ENCODE results near the gene OSBPL6.

The OSBPL6 gene

DNA sequence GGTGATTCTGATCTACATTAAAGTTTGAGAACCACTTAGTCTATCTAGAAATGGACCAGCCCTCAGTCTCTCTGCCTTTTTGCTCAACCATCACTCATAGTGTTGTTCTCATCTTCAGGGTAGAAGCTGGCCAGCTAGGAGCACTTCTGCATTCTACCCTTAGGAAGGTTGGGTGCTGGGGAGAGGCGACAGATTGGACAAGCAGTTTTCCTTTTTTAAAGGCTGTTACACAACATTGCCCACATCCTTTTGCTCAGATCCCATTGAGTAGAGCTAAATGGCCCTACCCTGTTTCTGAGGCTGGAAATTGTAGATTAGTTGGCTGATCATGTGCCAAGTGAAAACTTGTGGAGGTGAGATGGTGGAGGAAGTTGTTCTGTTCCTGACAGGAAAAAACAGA is 35.6 kb downstream of the OSBPL6 start:
- Histone ChIP-seq H3K9ac (ENCODE audit: low read depth, low read length, poor library complexity, severe bottlenecking) (no peak overlapping the region), H3K79me2 (ENCODE audit: insufficient read depth, low read length) (no peaks in the 10 kb centered on the region)

DNA sequence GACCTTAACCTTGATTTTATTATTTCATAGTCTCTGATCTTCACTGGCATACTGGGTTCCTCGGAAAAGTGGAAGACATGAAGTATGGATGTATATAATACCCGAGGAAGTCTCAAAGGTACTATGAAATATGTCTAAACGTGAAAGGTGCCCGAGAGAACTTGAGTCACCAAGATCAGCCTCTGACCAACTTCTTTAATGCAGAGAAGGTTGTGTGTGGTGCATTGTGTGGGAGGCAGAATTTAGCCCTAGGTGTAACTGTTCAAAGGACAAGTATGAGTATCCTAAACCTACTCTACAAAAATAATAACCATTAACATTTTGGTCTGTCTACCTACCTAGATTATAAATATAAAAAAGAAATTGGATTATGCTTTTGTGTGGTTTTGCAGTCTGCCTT is 36.1 kb downstream of the OSBPL6 start:
- H3K9ac ChIP-seq (ENCODE audit: low read depth, low read length, poor library complexity, severe bottlenecking), result no peak overlapping the region
- H3K9me3 ChIP-seq (ENCODE audit: insufficient read depth, low read depth, low read length), result no peaks in the 10 kb centered on the region
- H3K36me3 ChIP-seq (ENCODE audit: insufficient read depth, low read length), result no peaks in the 10 kb centered on the region
- no peak for TF ChIP-seq EZH2phosphoT487 (IDR thresholded peaks at IDR 0.05; ENCODE audit: borderline replicate concordance)
- TF ChIP-seq, protein P1, sequence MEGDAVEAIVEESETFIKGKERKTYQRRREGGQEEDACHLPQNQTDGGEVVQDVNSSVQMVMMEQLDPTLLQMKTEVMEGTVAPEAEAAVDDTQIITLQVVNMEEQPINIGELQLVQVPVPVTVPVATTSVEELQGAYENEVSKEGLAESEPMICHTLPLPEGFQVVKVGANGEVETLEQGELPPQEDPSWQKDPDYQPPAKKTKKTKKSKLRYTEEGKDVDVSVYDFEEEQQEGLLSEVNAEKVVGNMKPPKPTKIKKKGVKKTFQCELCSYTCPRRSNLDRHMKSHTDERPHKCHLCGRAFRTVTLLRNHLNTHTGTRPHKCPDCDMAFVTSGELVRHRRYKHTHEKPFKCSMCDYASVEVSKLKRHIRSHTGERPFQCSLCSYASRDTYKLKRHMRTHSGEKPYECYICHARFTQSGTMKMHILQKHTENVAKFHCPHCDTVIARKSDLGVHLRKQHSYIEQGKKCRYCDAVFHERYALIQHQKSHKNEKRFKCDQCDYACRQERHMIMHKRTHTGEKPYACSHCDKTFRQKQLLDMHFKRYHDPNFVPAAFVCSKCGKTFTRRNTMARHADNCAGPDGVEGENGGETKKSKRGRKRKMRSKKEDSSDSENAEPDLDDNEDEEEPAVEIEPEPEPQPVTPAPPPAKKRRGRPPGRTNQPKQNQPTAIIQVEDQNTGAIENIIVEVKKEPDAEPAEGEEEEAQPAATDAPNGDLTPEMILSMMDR (conservative IDR thresholded peaks at IDR 0.05; ENCODE audit: low read length), result no peak
- no peaks in the 10 kb centered on the region for H3K9me2 ChIP-seq (replicated peaks; ENCODE audit: low read depth, low read length)
- H3K4me1 ChIP-seq (ENCODE audit: insufficient read depth, low read length, poor library complexity, severe bottlenecking), result no peaks in the 10 kb centered on the region
- H2AFZ ChIP-seq (ENCODE audit: low read length), result no peak overlapping the region
- H4K20me1 ChIP-seq (ENCODE audit: insufficient read depth, low read length, poor library complexity, severe bottlenecking), result no peaks in the 10 kb centered on the region
- H3K4me2 ChIP-seq (ENCODE audit: low read depth, low read length, poor library complexity, severe bottlenecking), result no peak overlapping the region
- no peaks in the 10 kb centered on the region for H3K79me2 ChIP-seq (ENCODE audit: insufficient read depth, low read length)
- H3K4me3 ChIP-seq (ENCODE audit: low read length, poor library complexity, severe bottlenecking), result no peak overlapping the region
- H3K27me3 ChIP-seq (ENCODE audit: insufficient read depth, low read length, poor library complexity, severe bottlenecking), result no peaks in the 10 kb centered on the region
- H3F3A ChIP-seq (ENCODE audit: low read depth), result no peaks in the 10 kb centered on the region

More for the DNA sequence above, 35.6 kb downstream of the OSBPL6 start:
- Histone ChIP-seq H3K9me2 (replicated peaks; ENCODE audit: low read depth, low read length) (no peaks in the 10 kb centered on the region), H4K20me1 (ENCODE audit: insufficient read depth, low read length, poor library complexity, severe bottlenecking) (no peaks in the 10 kb centered on the region), H3K27me3 (ENCODE audit: insufficient read depth, low read length, poor library complexity, severe bottlenecking) (no peaks in the 10 kb centered on the region), H3K4me3 (ENCODE audit: low read length, poor library complexity, severe bottlenecking) (no peak overlapping the region), H3F3A (ENCODE audit: low read depth) (no peaks in the 10 kb centered on the region), H3K36me3 (ENCODE audit: insufficient read depth, low read length) (no peaks in the 10 kb centered on the region), H3K9me3 (ENCODE audit: insufficient read depth, low read depth, low read length) (no peaks in the 10 kb centered on the region), H3K4me2 (ENCODE audit: low read depth, low read length, poor library complexity, severe bottlenecking) (no peak overlapping the region), H3K4me1 (ENCODE audit: insufficient read depth, low read length, poor library complexity, severe bottlenecking) (no peaks in the 10 kb centered on the region), H2AFZ (ENCODE audit: low read length) (no peak overlapping the region)
- TF ChIP-seq EZH2phosphoT487 (IDR thresholded peaks at IDR 0.05; ENCODE audit: borderline replicate concordance), result no peak
- TF ChIP-seq, protein P1 (conservative IDR thresholded peaks at IDR 0.05; ENCODE audit: low read length), result no peak

DNA sequence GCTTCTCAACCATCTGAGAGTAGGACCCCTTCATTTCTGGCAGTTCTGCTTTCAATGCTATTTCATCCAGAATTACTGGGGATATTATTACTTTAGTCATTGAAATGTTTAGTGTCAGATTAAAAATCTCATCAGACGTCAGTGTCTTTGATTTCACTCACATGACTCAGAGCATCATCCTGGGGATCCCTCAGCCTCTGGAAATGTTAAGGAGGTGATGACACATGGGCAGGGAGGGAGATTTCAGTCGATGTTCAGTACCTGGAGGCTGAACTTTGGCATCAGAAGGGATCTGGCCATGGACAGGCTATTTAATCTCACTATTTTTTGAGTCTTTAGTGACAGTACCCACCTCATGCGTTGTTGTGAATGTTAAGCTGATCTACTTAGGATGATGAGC is 39.1 kb downstream of the OSBPL6 start:
- no peaks in the 10 kb centered on the region for H4K20me1 ChIP-seq (ENCODE audit: insufficient read depth, low read length, poor library complexity, severe bottlenecking)
- no peak overlapping the region for H2AFZ ChIP-seq (ENCODE audit: low read length)
- H3F3A ChIP-seq (ENCODE audit: low read depth), result no peaks in the 10 kb centered on the region
- H3K9me2 ChIP-seq (replicated peaks; ENCODE audit: low read depth, low read length), result no peaks in the 10 kb centered on the region
- no peaks in the 10 kb centered on the region for H3K36me3 ChIP-seq (ENCODE audit: insufficient read depth, low read length)
- H3K4me3 ChIP-seq (ENCODE audit: low read length, poor library complexity, severe bottlenecking), result no peak overlapping the region
- H3K4me2 ChIP-seq (ENCODE audit: low read depth, low read length, poor library complexity, severe bottlenecking), result no peak overlapping the region
- H3K27me3 ChIP-seq (ENCODE audit: insufficient read depth, low read length, poor library complexity, severe bottlenecking), result no peaks in the 10 kb centered on the region
- H3K4me1 ChIP-seq (ENCODE audit: insufficient read depth, low read length, poor library complexity, severe bottlenecking), result no peaks in the 10 kb centered on the region
- TF ChIP-seq, protein P1 (conservative IDR thresholded peaks at IDR 0.05; ENCODE audit: low read length), result no peak
- TF ChIP-seq EZH2phosphoT487 (IDR thresholded peaks at IDR 0.05; ENCODE audit: borderline replicate concordance), result no peak
- no peaks in the 10 kb centered on the region for H3K9me3 ChIP-seq (ENCODE audit: insufficient read depth, low read depth, low read length)
- H3K9ac ChIP-seq (ENCODE audit: low read depth, low read length, poor library complexity, severe bottlenecking), result no peak overlapping the region
- no peaks in the 10 kb centered on the region for H3K79me2 ChIP-seq (ENCODE audit: insufficient read depth, low read length)
